Right renal pelvis (tissue), 4 donors: ENCODE measurements around the gene NDUFA6. TPM values are rescaled to one million over a fixed set of nuclear protein-coding genes. Genes with fewer than 3 reads are reported as not detected.
"Not testable (repeated sequence)": the region's sequence is repeated elsewhere in the genome, so short reads cannot be mapped to it uniquely, and the experiment has no call there.

ENCODE experiments used
- DNase-seq, 4 donors: peaks; one replicate each; pipeline ENCODE4 v3.0.0-alpha.2; 2013; ENCODE audit warnings: low read depth in 4 of 4, low spot score in 3 of 4, missing footprints in 1 of 4
- polyA plus RNA-seq, 4 donors: library from polyadenylated mRNA; unstranded; fragments of 120-200 nt; gene quantifications; one replicate each; pipeline ENCODE4 v1.2.1, GENCODE V29; 2013; ENCODE audit not compliant: insufficient read length in 4 of 4

NDUFA6 gene
- polyA plus RNA-seq, result 100 to 1,000 TPM; 110 to 133 (median 118) TPM

DNA sequence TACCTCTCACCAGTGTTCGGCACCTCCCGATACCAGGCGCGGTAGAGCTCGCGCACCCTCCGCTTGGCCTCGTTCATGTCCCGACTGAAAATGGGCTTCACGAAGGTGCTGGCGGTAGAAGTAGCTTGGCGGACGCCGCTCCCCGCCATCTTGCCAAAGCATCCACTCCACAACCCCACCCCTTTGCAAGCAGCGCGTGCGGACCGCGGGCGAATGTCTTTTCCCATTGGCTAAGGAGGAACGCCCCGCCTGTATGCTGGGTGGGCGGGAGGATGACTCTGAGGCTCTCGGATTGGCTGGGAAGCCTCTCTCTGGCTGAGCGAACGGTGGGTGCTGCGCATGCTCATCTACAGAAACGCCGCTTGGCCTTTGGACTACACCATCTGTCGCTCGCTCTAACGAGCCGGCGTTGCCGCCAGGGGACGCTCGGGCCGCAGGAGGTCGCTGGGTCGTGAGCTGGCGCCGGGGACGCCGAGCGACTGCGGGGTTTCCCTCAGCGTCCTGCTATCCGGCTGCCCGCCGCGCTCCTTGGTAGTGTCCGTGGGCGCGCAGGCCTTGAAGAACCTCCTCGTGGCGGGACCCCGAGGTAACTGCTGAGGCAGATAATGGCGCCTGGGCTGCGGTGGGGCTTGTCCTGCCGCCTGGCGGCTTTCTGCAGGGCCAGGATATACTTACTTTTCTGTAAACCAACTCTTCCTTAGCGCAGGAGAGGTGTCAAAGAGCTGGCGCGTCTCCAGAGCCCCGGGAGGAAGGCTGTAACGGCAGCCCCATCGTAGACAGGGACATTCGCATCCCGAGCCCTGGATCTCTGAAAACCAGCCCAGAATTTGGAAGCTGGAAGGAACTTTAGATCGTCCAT, at the start of gene NDUFA6:
NDUFA6 (minus strand) TSS at position 177 of the 859 bp plus-strand sequence; CDS start at position 149, 28 bp downstream.
- DNase-seq, result peak; percentile 96 to 98 (median 98)

GRCh38 chr22:42140153-42140552, 49.6 kb upstream of the NDUFA6 start:
- not testable (repeated sequence) for DNase-seq

GRCh38 chr22:42139508-42139907, 48.9 kb upstream of the NDUFA6 start:
- DNase-seq, result not testable (repeated sequence)

GRCh38 chr22:42138972-42139371, 48.4 kb upstream of the NDUFA6 start:
- no peak for DNase-seq

GRCh38 chr22:42138122-42138770, 47.7 kb upstream of the NDUFA6 start:
- no peak for DNase-seq

DNA sequence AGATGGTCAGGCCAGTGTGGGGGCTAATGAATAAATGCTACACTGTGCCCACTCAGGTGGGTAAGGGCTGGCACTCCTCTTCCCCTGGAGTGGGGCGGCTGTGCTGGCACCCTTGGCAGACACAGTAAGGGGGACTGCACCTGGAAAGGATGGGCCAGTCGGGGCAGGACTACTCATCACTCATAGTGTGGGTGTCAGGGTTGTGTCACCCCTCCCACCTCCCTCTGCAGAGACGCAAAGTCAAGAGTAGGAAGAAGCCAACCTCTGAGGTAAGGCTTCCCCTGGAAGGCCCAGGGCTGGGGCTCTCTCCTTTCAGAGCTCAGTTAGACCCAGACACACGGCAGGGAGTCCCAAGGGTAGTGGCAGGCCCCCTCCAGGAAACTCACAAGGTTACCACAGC, 45.1 kb upstream of the NDUFA6 start:
- not testable (repeated sequence) for DNase-seq

DNA sequence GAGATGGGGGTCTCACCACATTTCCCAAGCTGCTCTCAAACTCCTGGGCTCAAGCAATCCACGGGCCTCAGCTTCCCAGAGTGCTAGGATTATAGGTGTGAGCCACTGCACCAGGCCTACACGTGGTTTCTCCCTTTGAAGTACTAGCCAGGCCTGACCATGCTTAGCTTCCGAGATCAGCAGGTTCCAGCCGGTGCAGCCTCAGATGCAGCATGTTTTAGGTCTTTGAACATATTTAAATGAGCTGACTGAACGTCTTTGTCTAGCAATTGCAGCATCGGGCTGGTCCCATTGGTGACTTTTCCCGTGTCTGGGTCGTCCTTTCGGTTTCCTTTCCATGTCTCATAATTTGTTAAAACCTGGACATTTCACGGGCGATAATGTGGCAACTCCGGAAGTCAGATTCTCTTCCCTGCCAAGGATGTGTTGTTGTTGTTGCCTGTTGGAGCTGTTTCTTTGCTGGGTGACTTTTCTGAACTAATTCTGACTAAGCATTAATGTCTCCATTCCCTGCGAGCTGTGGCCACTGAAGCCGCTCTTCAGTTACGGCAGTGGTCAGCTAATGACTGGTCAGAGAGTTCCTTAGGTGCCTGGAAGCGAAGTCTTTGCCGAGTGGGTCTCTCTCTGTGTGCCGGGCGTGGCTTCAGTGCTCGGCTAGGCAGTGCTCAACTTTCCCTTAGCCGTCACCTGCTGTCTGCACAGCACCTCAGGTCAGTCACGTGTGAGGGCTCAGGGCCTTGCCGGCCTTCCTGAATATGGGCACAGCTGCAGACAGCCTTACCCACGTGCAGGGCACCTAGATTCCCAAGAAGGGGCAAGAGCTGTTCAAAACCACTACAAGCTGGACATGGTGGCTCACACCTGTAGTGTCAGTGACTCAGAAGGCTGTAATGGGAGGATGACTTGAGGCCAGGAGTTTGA, 43.8 kb upstream of the NDUFA6 start:
- no peak for DNase-seq

DNA sequence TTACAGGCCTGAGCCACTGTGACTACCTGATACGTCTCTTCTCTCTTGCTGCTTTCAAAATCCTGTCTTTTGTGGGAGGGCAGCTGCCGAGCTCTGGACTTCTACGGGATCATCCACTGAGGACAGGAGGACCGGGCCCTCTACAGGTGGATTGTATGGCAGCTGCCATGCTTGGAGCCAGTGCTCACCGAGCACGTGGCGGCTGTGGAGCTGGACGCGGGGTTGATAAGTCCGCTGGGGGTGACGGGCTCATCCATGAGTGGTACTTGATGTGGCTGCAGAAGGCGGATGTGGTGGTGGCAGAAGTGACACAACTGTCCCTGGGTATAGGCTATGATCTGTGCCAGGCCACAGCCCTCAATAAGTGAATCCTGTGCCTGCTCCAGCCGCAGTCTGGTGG, 41.9 kb upstream of the NDUFA6 start:
- DNase-seq, result no peak

DNA sequence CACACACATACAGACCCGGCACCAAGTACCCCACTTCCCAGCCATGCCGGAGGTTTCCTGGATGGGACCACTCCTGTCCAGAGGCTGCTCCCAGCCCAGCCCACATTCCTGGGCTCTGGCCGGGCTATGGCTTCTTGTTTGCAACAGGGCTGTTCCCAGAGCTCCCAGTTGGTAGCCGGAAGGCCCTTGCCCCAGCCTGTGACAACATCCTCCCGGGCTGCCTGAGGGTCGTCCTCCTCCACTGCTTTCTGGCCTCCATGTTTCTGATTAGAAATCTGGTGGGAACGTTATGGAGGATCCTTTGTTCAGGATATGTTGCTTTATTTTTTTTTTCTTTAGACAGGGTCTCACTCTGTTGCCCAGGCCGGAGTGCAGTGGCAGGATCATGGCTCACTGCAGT, 41.0 kb upstream of the NDUFA6 start:
- DNase-seq, result no peak

- DNase-seq, result not testable (repeated sequence)
Measured at GRCh38 chr22:42130639-42131431, 40.3 kb upstream of the NDUFA6 start, which contains the start of gene CYP2D6. Gene CYP2D6, minus strand, starts transcription at chr22:42130810. Its CDS starts 19 bp downstream, at chr22:42130791.

DNA sequence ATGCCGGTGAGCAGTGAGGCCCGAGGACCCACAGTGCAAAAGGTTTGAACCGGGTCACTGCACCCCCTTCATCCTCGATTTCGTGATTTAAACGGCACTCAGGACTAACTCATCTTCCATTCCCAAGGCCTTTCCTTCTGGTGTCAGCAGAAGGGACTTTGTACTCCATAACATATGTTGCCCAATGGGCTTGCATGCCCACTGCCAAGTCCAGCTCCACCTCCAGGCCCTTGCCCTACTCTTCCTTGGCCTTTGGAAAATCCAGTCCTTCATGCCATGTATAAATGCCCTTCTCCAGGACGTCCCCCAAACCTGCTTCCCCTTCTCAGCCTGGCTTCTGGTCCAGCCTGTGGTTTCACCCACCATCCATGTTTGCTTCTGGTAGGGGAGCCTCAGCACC, 39.6 kb upstream of the NDUFA6 start:
- DNase-seq, result not testable (repeated sequence)

GRCh38 chr22:42128776-42129694, 38.5 kb upstream of the NDUFA6 start:
- not testable (repeated sequence) for DNase-seq

GRCh38 chr22:42128007-42128406, 37.4 kb upstream of the NDUFA6 start:
- not testable (repeated sequence) for DNase-seq

- no peak for DNase-seq
Measured at GRCh38 chr22:42127606-42128005, 37.0 kb upstream of the NDUFA6 start.

GRCh38 chr22:42123529-42123928, 33.0 kb upstream of the NDUFA6 start:
- not testable (repeated sequence) for DNase-seq

- not testable (repeated sequence) for DNase-seq
Measured at GRCh38 chr22:42120231-42121021, 29.9 kb upstream of the NDUFA6 start.

DNA sequence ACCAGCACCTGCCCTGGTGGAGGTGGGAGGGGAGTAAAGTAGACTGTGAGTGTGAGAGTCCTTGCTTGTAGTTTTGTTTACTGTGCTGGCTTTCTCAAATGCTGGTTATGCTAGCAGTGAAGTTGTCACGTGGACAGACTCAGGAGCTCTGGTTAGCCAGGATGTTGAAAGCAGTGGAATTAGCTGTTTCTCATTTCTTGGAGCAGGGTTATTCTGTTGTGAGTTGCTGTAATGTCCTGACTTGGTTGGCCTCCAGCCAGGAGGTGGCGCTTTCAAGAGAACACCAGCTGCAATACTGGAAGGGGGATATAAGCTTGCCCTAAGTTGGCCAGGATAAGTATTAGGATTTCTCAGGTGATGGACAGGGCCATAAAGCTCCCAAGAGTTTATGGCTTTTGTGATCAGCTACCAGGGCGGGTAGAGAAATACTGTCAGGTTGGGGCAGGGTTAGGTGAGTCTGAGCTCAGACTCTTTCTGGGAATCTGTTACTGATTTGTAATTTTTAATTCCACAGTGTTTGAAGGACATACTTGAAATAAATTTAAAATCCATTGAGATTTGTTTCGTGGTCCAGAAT, 26.4 kb upstream of the NDUFA6 start:
- DNase-seq, result no peak
